A375 (cell line): ENCODE measurements around the gene MYBPC2. TPM values are rescaled to one million over a fixed set of nuclear protein-coding genes. Genes with fewer than 3 reads are reported as not detected.

Experiments used
- total RNA-seq: library from RNA; depleted of rRNA; stranded (reverse); fragments of >200 nt; shearing (Covaris generic); gene quantifications from 2 replicates; pipeline ENCODE4 v1.2.3, GENCODE V29; 2014; rRNA removed

MYBPC2 gene
- total RNA-seq: not detected in 2 replicates

GRCh38 chr19:50432221-50433028 is at the start of gene MYBPC2:
TSS of gene MYBPC2 (plus strand) at chr19:50432892. CDS start at chr19:50432954, 62 bp downstream.

DNA sequence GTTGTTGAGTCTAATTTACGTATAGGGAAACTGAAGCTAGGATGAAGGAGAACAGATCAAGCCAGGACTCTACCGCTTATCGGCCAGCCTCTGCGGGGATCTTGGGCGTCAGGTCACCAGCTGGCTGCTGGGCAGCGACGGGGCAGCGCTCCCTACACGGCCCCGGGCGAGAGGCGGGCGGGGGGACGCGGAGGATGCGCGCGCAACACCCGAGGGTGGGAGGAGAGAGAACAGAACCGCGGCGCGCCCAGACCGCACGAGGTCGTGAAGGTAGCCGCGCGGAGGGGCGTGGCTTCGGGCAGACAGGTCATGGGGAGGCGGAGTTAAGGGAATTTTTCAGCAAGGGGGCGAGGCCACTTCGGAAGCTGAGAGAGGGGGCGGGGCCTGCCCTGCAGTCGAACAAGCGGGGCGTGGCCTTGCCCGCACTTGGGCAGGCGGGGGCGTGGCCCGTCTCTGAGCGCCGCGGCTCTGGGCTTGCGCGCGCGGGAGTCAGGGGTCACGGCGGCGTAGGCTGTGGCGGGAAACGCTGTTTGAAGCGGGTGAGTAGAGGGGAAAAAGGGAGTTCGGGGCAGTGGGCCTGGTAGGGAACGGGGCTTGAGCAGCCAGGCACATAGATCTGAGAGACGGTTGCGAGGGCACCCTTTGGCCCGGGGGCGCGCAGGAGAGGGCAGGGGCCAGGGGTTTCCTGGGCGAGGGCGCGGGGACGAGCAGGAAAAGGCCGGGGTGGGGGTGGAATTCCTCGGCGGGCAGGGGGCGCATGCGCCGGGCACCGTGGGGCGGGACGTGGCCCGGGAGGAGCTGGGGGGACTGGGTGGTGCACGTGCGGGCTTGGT is 48.6 kb upstream of the MYBPC2 start, which contains the start of gene POLD1:
TSS of gene POLD1 (plus strand) at position 496 of the 833 bp plus-strand sequence. CDS start 14,505 bp downstream, outside the sequence.

DNA sequence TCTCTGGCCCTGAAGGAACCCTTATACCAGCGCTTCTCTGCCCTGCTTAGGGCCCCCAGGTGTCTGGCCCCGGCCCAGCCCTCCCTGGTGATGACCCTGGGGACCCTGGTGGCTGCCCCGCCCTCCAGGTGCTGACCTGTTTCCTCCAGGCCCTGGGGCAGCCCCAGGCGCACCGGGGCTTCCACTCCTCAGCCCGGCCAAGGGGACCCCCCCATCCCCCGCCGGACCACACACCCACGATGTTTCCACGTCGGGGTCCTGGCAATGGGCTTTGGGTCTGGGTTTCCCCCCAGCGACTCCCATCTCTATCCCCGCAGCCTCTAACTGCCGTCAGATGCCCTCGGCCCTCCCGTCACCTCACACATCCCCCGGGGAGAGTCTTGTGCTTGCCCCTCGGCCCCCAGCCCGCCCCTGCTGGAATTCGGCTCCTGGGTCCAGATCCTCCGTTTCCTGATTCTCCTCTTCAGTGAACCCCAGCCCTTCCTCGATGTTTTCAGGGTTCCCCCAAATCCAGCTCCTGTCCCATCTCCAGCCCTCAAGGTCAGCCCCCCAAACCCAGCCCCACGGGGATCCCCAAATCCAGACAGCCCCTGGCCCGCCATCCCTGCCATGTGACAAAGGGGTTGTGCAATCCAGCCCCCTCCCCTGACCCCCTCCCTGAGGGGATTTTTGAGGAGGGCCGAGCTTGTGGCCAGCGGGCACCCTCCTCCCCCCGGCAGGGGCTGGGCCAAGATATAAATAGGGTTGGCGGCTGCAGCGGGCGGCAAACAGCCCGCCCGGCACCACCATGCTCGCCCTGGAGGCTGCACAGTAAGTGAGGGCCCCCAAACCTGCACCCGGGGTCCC is 14.3 kb upstream of the MYBPC2 start, which contains the start of gene SPIB:
TSS of gene SPIB (plus strand) at position 763 of the 846 bp plus-strand sequence. CDS start at position 788, 25 bp downstream.

GRCh38 chr19:50476224-50476906 is 43.7 kb downstream of the MYBPC2 start, which contains the start of the genes EMC10 and GARIN5A:
TSS of gene EMC10 (plus strand) at chr19:50476507. CDS start at chr19:50476545, 38 bp downstream.
TSS of gene GARIN5A (minus strand) at chr19:50476848. CDS start at chr19:50476388, 460 bp downstream.

GRCh38 chr19:50511069-50511822 is 78.6 kb downstream of the MYBPC2 start, which contains the start of gene JOSD2:
TSS of gene JOSD2 (minus strand) at chr19:50511191. CDS start at chr19:50510431, 760 bp downstream.

DNA sequence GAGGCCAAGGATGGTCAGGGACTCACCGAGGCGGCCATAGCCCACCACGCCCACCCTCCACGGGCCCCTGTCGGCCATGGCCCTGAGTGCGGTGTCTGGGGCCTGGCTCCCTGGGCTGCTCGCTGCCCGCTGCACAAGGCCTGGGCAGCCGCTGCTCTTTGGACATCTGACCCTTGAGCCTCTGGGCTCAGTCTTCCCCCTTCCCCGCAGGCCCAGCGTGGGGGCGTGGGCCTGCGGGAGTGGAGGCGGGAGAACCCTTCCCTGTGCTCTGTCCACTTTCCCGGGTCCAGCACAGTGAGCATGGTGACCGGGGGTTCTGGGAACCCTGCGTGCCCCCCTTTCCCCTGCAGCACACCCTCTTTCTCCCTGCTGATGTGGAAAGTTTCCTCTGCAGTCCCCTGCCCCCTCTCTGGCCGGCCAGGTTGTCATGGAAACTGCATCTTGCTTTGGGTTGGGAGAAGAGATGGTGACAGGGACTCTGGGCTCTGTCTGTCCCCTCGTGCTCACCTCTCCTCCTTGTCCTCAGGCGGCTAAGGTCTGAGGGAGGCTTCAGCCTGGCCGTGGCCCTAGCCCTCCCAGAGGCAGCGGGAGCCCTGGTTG is 81.2 kb downstream of the MYBPC2 start, which contains the start of gene ASPDH:
TSS of gene ASPDH (minus strand) at position 168 of the 600 bp plus-strand sequence. CDS start at position 78, 90 bp downstream.

Other genes starting within 250 kb of the MYBPC2 start
- 6.8 and 6.9 TPM in 2 replicates for gene MYH14, start 229.3 kb upstream of the MYBPC2 start, total RNA-seq
- gene KCNC3, start 103.5 kb upstream of the MYBPC2 start, total RNA-seq: 1.2 and 1.5 TPM in 2 replicates
- gene NAPSA, start 67.3 kb upstream of the MYBPC2 start, total RNA-seq: not detected in 2 replicates
- 117 and 120 TPM in 2 replicates for gene NR1H2, start 56.4 kb upstream of the MYBPC2 start, total RNA-seq
- 130 and 138 TPM in 2 replicates for gene POLD1, start 48.5 kb upstream of the MYBPC2 start, total RNA-seq
- gene SPIB, start 14.0 kb upstream of the MYBPC2 start, total RNA-seq: 0.11 TPM in 1 of 2 replicates, not detected in the other
- 40.9 and 44.9 TPM in 2 replicates for gene EMC10, start 43.6 kb downstream of the MYBPC2 start, total RNA-seq
- gene GARIN5A, start 44.0 kb downstream of the MYBPC2 start, total RNA-seq: 0.15 and 0.88 TPM in 2 replicates
- 42.8 and 58.6 TPM in 2 replicates for gene JOSD2, start 78.3 kb downstream of the MYBPC2 start, total RNA-seq
- not detected in 2 replicates for gene ASPDH, start 81.0 kb downstream of the MYBPC2 start, total RNA-seq
- 7.4 and 8.4 TPM in 2 replicates for gene LRRC4B, start 135.5 kb downstream of the MYBPC2 start, total RNA-seq
- gene SYT3, start 207.0 kb downstream of the MYBPC2 start, total RNA-seq: 0.60 and 0.61 TPM in 2 replicates
- 5.2 and 13.8 TPM in 2 replicates for gene C19orf81, start 216.6 kb downstream of the MYBPC2 start, total RNA-seq